Hematopoietic multipotent progenitor cell treated with erythropoietin and hydrocortisone succinate and interleukin-3 and kit ligand, for 6 days (in vitro differentiated cells): ENCODE measurements around the gene SCNN1A.

Experiments used
- DNase-seq: peaks from one replicate; pipeline ENCODE4 v3.0.0-alpha.2; 2015

Gene SCNN1A

DNA sequence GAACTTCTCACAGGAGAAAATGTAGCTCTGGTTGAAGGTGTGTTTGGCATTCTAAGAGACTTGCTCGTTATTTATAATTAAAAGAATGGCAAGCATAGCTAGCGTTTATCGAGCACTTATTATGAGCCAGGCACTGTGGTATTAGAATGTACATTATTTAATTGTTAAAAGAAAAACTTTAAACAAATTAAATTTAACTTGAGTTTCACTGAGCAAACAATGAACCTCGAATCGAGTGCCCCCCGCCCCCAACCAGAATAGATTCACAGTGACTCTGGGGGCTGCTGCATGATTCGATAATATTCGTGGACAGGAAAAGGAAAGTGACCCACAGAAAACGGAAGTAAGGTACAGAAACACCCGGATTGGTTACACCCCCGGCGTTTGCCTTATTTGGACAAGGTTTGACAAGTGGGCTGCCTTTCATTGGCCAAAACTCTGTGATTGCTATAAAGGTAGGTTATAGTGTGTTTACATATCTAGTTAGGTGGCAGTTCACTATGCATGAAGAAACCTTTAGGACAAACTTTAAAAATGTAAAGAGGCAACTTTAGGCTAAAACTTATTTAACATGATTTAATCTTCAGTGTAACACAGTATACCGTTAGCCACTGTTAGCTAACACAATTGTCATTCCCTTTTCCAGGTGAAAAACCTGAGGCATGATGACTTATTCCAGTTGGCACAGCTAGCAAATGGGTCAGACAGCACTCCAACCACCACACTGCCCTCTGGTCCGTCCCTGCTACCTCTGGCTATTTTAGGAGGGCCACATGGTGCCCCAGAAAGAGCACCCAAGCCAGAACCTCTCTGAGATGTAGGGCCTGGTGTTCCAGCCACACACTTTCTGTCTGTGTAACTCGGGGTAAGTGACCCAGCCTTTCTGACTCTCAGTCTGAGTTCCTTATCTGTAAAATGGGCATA is 7.1 kb downstream of the SCNN1A start:
- DNase-seq = peak; percentile 78

DNA sequence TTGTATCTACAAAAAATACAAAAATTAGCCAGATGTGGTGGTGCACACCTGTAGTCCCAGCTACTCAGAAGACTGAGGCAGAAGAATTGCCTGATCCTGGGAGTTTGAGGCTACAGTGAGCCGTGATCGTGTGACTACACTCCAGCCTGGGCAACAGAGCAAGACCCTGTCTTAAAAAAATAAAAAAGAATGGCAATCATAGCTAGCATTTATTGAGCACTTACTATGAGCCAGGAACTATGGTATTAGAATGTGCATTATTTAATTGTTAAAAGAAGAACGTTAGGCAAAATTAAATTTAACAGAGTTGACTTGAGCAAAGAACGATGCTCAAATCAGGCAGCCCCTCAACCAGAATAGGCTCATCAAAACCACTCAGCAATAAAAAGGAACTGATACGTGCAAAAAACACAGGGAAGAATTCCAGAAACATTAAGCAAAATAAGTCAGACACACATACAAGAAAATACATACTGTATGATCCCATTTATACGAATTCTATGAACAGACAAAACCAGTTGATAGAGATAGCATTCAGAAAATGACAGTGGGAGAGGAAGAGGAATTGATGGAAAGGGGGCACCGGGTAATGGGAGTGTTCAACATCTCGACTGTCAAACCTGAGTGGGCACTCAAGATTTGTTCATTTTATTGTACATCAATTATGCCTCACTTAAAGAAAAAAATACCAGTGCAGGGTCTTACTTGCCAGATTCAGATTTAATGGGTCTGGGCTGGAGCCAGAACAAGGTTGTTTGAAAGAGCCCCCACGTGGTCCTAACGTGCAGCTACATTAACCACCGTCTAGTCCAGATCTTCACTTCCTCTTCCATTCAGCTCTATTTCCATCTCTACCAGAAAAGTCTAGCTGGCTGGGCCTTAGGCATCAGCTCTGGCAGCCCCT is 8.0 kb downstream of the SCNN1A start:
- peak; percentile 79 for DNase-seq

DNA sequence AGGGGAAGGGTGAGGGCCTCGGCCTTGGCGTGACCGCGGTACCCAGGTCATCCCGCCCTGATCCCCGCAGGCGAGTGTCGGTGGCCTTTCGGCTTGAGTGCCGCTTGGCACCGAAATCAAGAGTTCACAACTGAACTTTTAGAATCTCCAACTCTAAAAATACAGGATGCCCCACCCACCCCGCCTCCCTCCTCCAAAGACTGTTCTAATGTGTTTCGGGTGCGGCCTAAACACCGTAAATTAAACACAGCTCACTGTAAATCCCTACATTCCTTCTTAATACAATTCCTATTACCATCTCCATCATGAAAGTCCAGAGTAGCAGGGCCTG is 11.4 kb downstream of the SCNN1A start:
- DNase-seq = peak; percentile 54

DNA sequence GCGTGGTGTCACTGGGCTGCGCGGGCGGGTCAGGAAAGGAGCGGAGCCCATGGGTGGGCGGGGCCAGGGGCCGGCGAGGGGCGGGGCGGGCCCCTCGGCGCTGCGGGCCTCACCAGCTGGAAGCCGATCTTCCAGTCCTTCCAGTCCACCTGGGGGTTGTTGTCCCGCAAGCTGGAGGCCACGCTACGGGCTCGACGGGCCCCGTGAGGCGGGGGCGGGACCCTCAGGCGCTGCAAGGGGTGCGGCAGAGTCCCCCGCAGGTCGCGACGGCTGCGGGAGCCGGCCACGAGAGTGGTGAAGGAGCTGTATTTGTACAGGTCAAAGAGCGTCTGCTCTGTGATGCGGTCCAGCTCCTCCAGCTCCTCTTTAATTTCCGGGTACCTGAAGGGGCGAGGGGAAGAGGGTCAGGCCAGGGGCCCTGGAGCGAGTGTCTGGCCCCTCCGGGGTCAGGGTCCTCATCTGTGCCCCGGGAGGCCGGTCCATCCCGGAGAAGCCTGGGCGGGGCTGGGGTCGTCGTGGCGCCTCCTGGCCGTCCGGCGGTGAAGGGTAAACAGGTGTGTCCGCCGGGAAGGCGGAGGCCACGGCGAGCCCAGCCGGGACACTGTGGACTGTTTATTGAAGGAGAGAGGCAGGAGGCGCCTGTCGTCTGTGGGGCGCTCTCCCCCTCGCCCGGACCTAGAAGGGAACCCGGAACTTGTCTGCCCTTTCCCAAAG is 11.9 kb downstream of the SCNN1A start:
- peak; percentile 83 for DNase-seq

DNA sequence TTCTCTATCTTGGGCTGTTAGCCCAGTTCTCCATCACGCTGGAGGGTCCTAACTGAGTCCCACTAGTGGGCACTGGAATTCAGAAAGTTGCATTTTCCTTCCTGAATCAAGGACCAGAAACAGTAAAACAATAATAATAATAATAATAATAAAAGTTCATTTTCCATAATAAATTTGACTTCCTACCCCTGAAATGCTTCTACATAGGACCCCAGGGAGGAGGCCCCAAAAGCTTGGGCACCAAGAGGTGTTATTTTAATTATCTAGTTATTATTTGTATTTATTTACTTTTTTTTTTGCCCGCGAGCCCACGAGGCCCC is 12.4 kb downstream of the SCNN1A start:
- no peak for DNase-seq

DNA sequence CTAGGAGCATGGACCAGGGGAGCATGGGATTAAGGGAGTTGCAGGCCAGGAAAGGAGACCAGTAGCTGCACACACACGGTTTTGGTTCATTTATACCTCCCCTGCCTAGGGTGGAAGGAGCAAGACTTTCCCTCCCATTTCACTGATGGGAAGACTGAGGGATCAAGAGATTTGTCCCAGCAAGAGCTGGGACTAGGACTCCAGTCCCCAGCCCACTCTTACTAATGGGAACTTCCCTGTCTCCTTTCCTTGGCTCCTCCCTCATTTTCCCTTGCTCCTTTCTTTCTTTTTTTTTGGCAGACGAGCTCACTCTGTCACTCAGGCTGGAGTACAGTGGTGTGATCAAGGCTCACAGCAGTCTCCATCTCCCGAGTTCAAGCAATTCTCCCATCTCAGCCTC is 13.0 kb downstream of the SCNN1A start:
- DNase-seq = no peak

DNA sequence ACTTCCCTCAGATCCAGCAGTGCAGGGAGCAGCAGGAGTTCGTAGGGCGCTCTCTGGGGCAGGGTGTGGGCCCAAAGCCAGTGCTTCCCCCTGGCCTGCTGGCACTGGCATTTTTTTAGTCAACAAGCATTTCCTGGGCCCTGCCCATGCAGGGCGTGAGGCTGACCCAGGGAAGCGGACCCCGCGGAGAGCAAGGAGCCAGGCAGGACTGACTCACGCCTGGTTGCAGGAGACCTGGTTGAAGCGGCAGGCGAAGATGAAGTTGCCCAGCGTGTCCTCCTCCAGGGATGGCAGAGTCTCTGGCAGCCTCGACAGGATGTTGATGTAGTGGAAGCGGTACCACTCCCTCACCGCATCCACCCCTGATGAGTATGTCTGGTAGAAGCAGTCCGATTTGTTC is 13.5 kb downstream of the SCNN1A start:
- no peak for DNase-seq

DNA sequence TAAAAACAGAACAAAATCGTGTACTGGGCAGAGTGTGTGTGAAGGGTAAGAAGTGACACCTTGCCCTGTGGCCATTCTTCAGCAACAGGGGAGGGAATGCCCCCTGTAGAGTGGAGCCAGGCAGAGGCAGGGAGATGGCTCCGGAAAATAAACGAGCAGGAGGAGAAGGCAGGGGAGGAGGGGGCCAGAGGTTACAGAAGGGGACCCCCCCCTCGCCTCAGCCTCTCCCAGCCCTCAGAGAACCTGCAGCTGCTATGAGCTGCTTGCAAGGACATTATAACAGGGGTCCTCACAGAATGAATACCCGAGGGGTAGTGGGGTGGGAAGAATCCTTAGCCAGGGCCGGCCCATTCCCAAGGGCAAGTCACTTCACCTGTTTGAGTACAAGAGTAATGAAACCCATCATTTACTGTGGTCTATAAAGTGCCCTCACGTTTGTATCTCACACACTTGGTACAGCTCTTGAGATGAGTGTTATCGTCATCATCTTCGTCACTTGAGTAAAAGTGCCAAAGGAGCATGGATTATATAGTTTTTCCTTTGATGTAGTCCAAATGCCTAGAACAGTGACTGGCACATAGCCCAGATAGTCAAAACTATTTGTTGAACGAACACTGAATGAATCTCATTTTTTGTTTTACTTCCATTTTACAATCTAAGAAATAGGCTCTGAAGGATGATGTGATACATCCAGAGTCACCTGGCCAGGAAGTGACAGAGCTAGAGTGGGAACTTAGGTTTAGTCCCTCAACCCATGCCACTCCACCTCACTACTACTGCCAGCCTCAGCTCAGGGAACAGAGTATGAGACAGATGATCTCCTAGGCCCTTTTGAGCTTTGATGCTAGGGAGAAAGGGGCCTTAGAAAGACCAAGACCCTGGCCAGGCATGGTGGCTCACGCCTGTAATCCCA is 14.5 kb downstream of the SCNN1A start:
- no peak for DNase-seq

DNA sequence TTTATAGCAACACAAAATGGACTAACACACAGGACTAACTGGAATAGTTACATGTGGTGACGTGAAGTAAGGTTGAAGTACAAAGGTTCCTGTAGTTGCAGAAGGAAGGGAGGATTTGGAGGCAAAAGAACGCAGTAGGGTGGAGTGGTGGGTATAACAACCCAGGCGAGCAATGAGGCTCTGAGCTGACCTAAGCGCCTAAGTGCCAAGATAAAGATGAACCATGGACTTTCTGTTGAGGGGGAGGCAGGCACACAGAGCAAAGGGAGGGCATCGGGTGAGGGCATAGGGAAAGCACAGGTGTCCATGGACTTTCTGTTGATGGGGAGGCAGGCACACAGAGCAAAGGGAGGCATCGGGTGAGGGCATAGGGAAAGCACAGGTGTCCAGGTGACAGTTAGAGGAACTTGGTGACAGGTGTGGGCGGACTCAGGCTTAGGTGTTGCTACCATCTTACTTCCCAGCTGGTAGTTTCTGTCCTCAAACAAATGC is 15.2 kb downstream of the SCNN1A start:
- DNase-seq = no peak

DNA sequence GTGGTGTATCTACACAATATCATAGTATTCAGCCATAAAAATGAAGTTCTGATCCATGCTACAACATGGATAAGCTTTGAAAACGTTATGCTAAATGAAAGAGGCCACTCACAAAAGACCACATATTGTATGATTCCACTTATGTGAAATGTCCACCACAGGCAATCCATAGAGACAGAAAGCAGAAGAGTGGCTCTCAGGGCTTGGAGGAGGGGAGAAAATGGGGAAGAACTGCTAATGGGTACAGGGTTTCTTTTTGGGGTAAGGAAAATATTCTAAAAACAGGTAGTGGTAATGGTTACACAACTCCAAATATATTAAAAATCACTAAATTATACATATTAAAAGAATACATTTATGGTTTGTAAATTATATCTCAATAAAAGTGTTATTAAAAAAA is 16.5 kb downstream of the SCNN1A start:
- no peak for DNase-seq

DNA sequence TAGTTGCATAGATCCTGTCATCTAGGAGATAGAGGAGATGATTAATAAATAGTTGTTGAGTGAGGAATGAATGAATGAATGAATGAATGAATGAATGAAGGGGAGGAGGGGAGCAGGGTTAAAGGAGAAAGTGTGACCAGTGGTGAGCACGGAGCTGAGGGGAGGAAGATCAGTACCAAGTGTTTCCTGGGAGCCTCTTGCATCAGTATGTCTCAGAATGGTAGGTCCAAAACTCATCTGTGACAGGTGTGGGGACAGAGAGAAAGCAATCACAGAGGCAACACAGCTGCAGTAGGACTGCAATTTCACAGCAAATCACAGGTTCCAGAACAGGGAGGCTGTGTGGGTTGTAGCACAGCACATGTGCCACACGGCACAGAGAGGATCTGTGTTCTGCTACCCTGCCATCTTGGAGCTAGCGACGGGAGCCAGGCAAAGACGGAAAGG is 19.0 kb downstream of the SCNN1A start:
- no peak for DNase-seq

DNA sequence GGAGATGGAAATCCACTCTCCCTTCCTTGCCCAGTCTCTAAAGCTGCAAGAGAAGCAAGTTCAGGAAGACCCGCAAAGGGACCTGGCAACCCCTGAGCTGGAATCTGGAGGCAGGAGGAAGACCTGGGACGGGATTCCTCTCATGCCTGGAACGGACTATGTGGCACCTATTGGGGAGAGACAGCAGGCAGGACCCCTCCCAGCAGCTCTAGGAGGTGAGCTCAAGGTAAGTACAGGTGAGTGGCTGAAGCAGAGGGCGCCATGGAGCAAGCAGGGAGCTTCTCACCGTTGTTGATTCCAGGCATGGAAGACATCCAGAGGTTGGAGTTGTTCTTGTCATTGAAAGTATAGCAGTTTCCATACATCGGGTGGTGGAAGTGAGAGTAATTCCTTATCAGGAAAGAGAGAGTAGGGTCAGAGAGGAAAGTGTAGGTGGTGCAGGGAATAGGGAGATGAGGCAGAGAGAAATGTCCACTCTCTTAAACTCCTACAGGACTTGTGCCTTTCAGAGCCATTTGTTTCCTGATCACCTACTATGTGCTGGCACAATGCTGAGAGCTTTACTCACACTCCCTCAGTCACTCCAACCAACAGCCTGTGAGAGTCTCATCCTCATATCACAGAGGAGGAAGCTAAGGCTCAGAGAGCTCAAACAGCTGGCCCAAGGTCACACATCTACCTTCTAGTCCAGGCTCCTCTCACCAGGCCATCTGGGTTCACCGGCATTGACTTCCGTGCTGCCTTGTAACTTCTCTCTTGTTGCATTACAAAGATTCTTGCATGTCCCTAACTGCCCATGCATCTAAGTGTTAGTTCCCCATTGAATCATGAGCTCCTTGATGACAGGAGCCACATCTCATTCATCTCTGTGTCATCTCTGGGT is 19.6 kb downstream of the SCNN1A start:
- DNase-seq = no peak

DNA sequence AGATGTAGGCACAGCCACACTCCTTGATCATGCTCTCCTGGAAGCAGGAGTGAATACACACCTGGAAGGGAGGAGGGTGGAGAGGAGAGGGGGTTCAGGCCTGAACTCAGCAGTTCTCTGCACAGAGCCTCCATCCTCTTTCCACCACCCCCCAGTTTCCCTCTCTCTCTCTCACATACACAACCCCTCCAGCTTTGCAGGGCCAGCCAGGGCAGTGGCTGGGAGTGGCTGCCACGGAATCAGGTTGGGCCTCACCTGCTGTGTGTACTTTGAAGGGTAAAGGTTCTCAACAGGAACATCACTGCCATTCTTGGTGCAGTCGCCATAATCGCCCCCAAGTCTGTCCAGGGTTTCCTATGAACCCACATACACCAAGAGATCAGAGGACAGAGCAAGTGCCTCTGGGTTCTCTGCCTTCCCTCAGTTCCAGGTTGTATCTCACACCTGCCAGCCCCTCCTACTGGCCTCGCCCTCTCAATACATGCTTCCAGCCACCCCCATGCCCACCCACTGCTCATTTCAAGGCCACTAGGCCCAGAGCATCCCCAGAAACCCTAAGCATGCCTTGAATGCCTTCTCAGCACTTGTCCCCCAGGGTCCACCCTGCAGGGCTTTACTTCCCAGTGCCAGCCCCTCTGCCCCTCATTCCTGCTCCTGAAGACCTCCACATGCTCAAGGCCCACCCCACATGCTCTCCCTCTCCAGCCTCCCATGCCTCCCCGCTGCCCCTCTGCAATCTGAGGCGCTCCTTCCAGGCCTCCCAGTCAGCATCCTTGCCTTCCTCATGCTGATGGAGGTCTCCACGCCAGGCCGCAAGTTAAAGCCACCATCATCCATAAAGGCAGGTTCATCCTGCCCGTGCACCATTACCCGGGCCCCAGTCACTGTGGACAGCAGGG is 20.6 kb downstream of the SCNN1A start:
- no peak for DNase-seq

DNA sequence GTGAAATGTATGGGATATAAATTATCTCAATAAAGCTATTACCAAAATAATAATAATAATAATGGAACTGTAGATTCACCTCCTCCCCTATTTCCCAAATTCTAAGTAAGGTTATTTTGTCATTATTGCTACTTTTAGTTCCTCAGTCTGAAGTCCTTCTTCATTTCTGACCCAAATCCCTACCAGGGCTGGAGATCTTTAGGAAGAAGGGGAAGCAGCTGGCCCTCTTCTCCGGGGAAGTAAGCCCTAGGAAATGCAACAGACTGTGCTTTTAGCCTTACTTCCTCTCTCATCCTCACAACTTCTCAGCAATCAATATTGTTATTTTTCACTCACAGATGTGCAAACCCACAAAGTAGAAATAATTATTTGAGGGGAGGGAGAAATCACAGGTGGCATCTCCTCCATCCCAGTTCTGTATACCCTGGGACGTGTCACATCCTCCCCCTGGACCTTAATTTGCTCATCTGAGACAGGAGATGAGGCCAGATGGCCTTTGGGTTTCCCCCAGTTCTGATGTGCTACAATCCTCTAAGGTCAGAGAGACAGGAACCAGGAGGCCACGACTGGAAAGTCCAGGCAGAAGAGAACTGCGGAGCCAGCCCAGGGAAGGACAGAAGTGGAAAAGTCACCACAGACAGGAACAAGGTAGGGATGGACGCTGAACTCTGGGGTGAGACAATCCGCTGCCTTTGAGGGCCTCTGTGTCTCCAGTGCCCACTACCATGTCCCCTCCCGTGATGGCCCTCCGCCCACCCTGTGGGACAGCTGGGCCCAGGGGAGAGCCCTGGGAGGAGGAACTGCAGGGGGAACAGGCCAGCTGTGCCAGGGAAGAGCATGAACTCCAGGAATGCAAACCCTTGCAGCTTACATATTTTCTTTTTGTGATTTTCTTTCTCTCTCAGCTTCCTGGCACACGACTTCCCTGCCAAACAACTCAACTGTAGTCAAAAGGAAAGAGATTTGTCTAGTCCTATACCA is 22.9 kb downstream of the SCNN1A start:
- DNase-seq = no peak

DNA sequence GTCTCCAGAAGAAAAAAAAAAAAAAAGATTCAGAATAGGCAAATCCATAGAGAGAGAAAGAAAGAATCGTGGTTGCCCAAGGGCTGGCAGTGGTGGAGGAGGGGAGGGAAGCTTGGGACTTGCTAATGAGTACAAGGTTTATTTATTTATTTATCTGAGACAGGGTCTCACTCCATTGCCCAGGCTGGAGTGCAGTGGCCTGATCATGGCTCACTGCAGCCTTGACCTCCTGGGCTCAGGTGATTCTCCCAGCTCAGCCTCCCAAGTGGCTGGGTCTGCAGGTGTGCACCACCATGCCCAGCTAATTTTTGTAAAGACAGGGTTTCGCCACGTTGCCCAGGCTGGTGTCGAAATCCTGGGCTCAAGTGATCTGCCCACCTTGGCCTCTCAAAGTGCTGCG is 23.7 kb downstream of the SCNN1A start:
- no peak for DNase-seq

DNA sequence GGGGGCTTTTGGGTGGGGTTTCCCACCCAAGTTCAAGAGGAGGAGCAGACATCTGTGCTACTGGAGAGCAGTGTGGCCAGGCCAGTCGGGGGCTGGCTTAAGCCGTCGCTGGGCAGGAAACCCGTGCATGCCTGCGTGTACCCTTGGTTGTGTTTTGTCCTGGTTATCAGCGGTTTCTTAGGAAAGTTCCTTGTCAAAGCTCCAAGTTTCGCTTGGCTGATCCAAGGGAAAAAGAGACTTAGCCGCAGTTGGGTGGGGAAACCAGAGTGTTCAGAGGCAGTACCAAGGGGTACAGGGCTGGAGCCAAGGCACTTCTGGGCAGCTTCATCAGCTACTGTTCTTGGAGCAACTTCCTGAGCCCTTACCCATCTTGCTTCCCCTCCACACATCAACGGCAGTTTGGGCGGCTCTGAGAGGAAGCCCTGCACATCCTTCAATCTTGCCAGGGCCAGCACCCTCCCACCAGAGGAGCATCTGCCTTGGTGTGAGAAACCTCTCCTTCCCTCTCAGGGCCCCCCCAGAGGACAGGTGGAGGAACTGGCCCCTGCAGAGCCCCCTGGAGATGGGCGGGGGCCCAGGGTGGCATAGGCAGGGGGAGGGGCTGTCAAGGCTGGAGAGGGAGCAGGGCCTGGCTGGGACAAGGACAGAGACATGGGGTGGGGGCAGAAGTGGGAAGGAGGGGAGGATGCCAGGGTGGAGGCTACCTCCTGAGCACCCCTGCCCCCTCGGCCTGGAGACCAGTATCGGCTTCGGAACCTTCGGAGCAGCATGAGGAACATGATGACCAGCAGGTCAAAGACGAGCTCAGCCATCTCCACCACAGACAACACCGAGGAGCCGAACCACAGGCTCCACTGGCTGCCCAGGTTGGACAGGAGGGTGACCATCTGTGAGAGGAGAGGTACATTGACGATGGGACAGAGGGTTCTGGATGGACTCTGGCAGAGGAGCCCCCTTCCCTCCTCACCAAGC is 27.7 kb downstream of the SCNN1A start:
- DNase-seq = peak; percentile 50

DNA sequence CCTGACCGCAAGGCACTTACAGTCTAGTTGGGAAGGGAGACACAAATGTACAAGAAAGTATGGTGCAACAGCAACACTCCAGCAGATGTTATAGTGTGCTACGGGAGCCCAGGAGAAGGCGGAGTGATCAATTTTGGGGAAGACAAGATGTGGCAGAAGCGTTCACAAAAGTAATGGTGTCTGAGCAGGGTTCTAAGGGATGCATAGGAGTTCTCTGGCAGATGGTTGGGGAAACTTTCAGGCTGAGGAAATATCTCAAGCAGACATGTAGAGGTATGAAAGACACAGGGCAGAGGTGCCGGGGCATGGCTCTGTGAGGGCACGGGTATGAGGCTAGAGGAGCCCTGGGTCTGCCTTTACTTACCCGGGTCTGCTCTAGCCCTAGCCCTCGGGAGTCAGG is 28.4 kb downstream of the SCNN1A start:
- no peak for DNase-seq
